DND-41 (cell line): Measurements from ENCODE around the gene CLTCL1.
A peak's percentile ranks its signal among the peaks of the same experiment; 100 is the strongest.

ENCODE experiments used
- ATAC-seq: fragments of 200-7000 bp; cut with Tn5 transposase; 3 replicates; pipeline ENCODE4 v1.9.1; 2021; ENCODE audit warnings: low read depth; ENCODE audit not compliant: insufficient read depth
- DNase-seq: peaks from one replicate; pipeline ENCODE4 v3.0.0-alpha.2; 2020
- H2AFZ ChIP-seq: 2 replicates; pipeline ENCODE4 v1.6.0; 2012; ENCODE audit warnings: low read depth, low read length
- H3K27ac ChIP-seq: 2 replicates; pipeline ENCODE4 v1.5.1; 2012; ENCODE audit warnings: low read length, inconsistent platforms
- H3K27me3 ChIP-seq: fragments of 200-600 bp; sonication (generic); 2 replicates; pipeline ENCODE4 v1.6.0; 2012; ENCODE audit warnings: low read length, mild to moderate bottlenecking, inconsistent platforms; ENCODE audit not compliant: insufficient read depth, poor library complexity
- H3K36me3 ChIP-seq: 2 replicates; pipeline ENCODE4 v1.5.1; 2012; ENCODE audit warnings: low read length, inconsistent platforms; ENCODE audit not compliant: insufficient read depth
- H3K4me1 ChIP-seq: 2 replicates; pipeline ENCODE4 v1.5.1; 2012; ENCODE audit warnings: mild to moderate bottlenecking, low read length; ENCODE audit not compliant: insufficient read depth
- H3K4me2 ChIP-seq: 2 replicates; pipeline ENCODE4 v1.6.0; 2012; ENCODE audit warnings: mild to moderate bottlenecking, moderate library complexity, low read length, inconsistent platforms; ENCODE audit not compliant: insufficient read depth
- H3K4me3 ChIP-seq, 2 experiments: fragments of 200-600 bp in 1 of 2; shearing (Covaris generic) in 1 of 2; 2 replicates each; pipeline ENCODE4 v1.5.1; 2012 to 2016; ENCODE audit warnings: inconsistent platforms in 2 of 2, low read length in 2 of 2, mild to moderate bottlenecking in 2 of 2, low read depth in 1 of 2, moderate library complexity in 1 of 2
- H3K79me2 ChIP-seq: 2 replicates; pipeline ENCODE4 v1.6.0; 2012; ENCODE audit warnings: low read length, inconsistent platforms; ENCODE audit not compliant: insufficient read depth
- H3K9ac ChIP-seq: 2 replicates; pipeline ENCODE4 v1.6.0; 2012; ENCODE audit warnings: low read depth, mild to moderate bottlenecking, inconsistent platforms, low read length, moderate library complexity
- H3K9me3 ChIP-seq: 2 replicates; pipeline ENCODE4 v1.5.1; 2012; ENCODE audit warnings: low read length, moderate library complexity, mild to moderate bottlenecking, inconsistent platforms; ENCODE audit not compliant: insufficient read depth, severe bottlenecking
- H4K20me1 ChIP-seq: 2 replicates; pipeline ENCODE4 v1.6.0; 2012; ENCODE audit warnings: low read length; ENCODE audit not compliant: insufficient read depth
- EZH2 ChIP-seq: IDR thresholded peaks from 3 replicates; pipeline ENCODE4 v1.6.1; 2012; ENCODE audit warnings: borderline replicate concordance, low read depth, mild to moderate bottlenecking, moderate library complexity, low read length, inconsistent platforms; ENCODE audit not compliant: severe bottlenecking
- TF ChIP-seq, protein P1 (sequence below): IDR thresholded peaks from 2 replicates; pipeline ENCODE4 v1.5.1; 2012; ENCODE audit warnings: borderline replicate concordance, low read length, moderate library complexity, mild to moderate bottlenecking; ENCODE audit not compliant: poor library complexity, severe bottlenecking; ENCODE audit errors: extremely low read depth

The CLTCL1 gene

GRCh38 chr22:19173047-19174035 is 118.2 kb downstream of the CLTCL1 start:
- Histone ChIP-seq H4K20me1 (peaks cover 53% of the 10 kb centered on the region), H3K27me3 (no peaks in the 10 kb centered on the region), H3K4me3 (peak overlapping the region; percentile 89 to 93; a peak in 3 of 4 replicates), H3K27ac (peak overlapping the region; percentile 73; the same call in 1 of the 2 replicates), H3K9ac (peak overlapping the region; percentile 80), H3K4me1 (peaks cover 69% of the 10 kb centered on the region), H3K9me3 (no peaks in the 10 kb centered on the region), H3K79me2 (peaks cover 77% of the 10 kb centered on the region), H3K4me2 (peak overlapping the region; percentile 96), H2AFZ (no peak overlapping the region), H3K36me3 (peaks cover 34% of the 10 kb centered on the region)
- TF ChIP-seq, protein P1, sequence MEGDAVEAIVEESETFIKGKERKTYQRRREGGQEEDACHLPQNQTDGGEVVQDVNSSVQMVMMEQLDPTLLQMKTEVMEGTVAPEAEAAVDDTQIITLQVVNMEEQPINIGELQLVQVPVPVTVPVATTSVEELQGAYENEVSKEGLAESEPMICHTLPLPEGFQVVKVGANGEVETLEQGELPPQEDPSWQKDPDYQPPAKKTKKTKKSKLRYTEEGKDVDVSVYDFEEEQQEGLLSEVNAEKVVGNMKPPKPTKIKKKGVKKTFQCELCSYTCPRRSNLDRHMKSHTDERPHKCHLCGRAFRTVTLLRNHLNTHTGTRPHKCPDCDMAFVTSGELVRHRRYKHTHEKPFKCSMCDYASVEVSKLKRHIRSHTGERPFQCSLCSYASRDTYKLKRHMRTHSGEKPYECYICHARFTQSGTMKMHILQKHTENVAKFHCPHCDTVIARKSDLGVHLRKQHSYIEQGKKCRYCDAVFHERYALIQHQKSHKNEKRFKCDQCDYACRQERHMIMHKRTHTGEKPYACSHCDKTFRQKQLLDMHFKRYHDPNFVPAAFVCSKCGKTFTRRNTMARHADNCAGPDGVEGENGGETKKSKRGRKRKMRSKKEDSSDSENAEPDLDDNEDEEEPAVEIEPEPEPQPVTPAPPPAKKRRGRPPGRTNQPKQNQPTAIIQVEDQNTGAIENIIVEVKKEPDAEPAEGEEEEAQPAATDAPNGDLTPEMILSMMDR = no peak
- ATAC-seq (no peak), DNase-seq (no peak)

DNA sequence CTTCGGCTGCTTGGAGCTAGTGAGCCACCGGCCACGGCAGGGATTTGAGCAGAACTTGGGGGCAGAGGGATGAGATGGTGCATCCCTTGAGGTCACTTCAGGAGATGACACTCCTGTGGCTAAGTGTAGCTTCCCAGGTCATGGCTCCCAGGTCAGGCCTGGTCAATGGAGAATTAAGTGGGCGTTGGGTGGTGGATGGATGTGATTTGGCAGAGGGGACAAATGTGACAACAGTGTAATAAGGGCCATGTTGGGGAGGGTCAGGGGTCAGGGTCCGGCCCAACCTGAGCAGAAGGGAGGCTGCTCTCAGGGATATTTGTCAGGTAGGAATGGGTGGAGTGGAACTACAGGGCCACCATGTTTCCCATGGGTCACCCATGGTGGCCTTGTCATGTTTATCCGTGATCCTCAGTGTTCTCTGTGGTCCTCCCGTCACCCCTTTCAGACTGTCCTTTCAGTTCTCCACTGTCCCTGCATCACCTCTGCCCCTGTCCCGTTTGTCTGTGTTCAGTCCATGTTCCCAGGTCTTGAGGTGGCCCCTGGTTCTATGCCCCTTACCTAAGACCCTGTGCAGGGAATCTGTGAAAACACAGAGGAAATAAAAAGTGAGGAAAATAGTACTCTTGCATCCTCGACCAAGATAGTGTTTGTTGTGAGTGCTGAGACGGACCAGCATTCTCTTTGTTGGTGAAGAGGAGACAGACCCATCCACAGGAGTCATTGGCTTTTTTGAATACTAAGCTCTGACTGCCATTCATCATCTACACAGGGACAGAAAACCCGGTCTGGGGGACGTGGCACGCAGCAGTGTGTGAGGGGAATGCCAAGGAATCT is 119.1 kb downstream of the CLTCL1 start:
- peaks cover 68% of the 10 kb centered on the region for H3K79me2 ChIP-seq
- H3K4me2 ChIP-seq = peak overlapping the region; percentile 96
- H3K4me3 ChIP-seq = peak overlapping the region; percentile 89 to 93
- TF ChIP-seq, protein P1 = no peak
- no peak for TF ChIP-seq EZH2
- peaks cover 63% of the 10 kb centered on the region for H3K4me1 ChIP-seq
- peak overlapping the region; percentile 80 for H3K9ac ChIP-seq
- H3K9me3 ChIP-seq = no peaks in the 10 kb centered on the region
- H3K36me3 ChIP-seq = peaks cover 34% of the 10 kb centered on the region
- no peaks in the 10 kb centered on the region for H3K27me3 ChIP-seq
- ATAC-seq (no peak), DNase-seq (no peak)
- peaks cover 48% of the 10 kb centered on the region for H4K20me1 ChIP-seq
- H3K27ac ChIP-seq = peak overlapping the region; percentile 73
- peak overlapping the region; percentile 83 for H2AFZ ChIP-seq

DNA sequence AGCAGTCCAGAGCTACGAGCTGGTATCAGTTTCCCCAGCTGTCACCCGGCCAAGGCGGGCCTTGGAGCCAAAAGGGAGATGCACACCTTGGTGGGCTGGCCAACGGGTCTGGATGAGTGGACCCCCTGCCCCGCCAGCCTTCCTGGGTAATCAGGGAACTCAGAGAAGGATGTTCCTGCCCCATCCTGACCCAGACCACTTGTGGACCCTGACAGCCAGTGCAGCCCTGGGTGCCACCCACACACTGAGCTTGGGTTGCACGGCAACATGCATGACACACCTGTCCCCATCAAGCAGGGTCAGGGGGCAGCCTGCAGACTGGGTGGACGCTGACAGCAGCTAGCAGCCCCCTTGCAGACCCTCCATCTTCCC is 121.6 kb downstream of the CLTCL1 start:
- Histone ChIP-seq H3K27ac (no peak overlapping the region), H3K9ac (no peak overlapping the region), H3K9me3 (no peaks in the 10 kb centered on the region), H3K36me3 (peaks cover 13% of the 10 kb centered on the region), H3K79me2 (peaks cover 44% of the 10 kb centered on the region), H3K4me2 (peak overlapping the region; percentile 96; the same call in 1 of the 2 replicates), H3K4me3 (no peak overlapping the region), H2AFZ (no peak overlapping the region), H3K27me3 (no peaks in the 10 kb centered on the region), H3K4me1 (peaks cover 38% of the 10 kb centered on the region), H4K20me1 (peaks cover 27% of the 10 kb centered on the region; the same call in 1 of the 2 replicates)
- ATAC-seq (no peak), DNase-seq (no peak)
- TF ChIP-seq, protein P1 = no peak
